ENCODE data around the gene FEM1C.

Gene FEM1C

GRCh38 chr5:115548683-115549082 is 4.1 kb upstream of the FEM1C start:
- H2BK12ac ChIP-seq (ENCODE audit: low read length) = no peak overlapping the region

GRCh38 chr5:115545351-115545882 is 842 bp upstream of the FEM1C start:
- no peak overlapping the region for H2AK5ac ChIP-seq (ENCODE audit: low read depth, low read length)
- no peak overlapping the region for H2BK5ac ChIP-seq (ENCODE audit: low read length)
- no peak overlapping the region for H2BK120ac ChIP-seq (ENCODE audit: low read depth, low read length)
- H3K27ac ChIP-seq (replicated peaks; ENCODE audit: low read length) = peak overlapping the region; percentile 18
- peaks cover 9 to 14% of the 10 kb centered on the region in 2 donors for H3K9me3 ChIP-seq (replicated peaks in 1 of 2; ENCODE audit: control insufficient read depth in 2 of 2, insufficient read depth in 1 of 2, low read depth in 1 of 2, low read length in 2 of 2)
- H3K4me3 ChIP-seq (ENCODE audit: low read length in 2 of 2) = peak overlapping the region in 1 of 2 donors; percentile 50
- peak overlapping the region; percentile 18 for H3K18ac ChIP-seq (ENCODE audit: low read length)
- no CpG with 5 or more reads among the region's 9 CpGs for WGBS, 2 donors (ENCODE audit: extremely low coverage in 2 of 2, insufficient read length in 2 of 2, insufficient replicate concordance in 1 of 2)
- peak overlapping the region; percentile 94 for H2AFZ ChIP-seq (ENCODE audit: low read length)
- H3K9ac ChIP-seq (ENCODE audit: low read depth, low read length, poor library complexity) = no peak overlapping the region
- no peak overlapping the region for H3K23ac ChIP-seq (ENCODE audit: low read depth, low read length, poor library complexity)
- no peak overlapping the region for H3K4ac ChIP-seq (ENCODE audit: low read length)
- H3K4me1 ChIP-seq (ENCODE audit: control insufficient read depth in 2 of 2, insufficient read depth in 1 of 2, low read depth in 1 of 2, low read length in 2 of 2) = peaks cover 1 to 11% of the 10 kb centered on the region in 2 donors
- DNase-seq (ENCODE audit: low spot score) = no peak
- H2BK15ac ChIP-seq (ENCODE audit: low read length) = no peak overlapping the region
- no peak overlapping the region for H2BK12ac ChIP-seq (ENCODE audit: low read length)
- no peak overlapping the region for H3K14ac ChIP-seq (ENCODE audit: low read length)
- H3K79me1 ChIP-seq (ENCODE audit: low read depth, low read length) = no peaks in the 10 kb centered on the region
- H4K8ac ChIP-seq (ENCODE audit: low read depth, low read length) = no peak overlapping the region
- no peak overlapping the region for H4K91ac ChIP-seq (ENCODE audit: low read depth, low read length, poor library complexity)
- H3K4me2 ChIP-seq (ENCODE audit: insufficient read depth, low read length, poor library complexity, severe bottlenecking) = peak overlapping the region; percentile 24
- peaks cover 4 to 29% of the 10 kb centered on the region in 2 donors for H3K36me3 ChIP-seq (replicated peaks in 1 of 2; ENCODE audit: control insufficient read depth in 2 of 2, insufficient read depth in 2 of 2, low read length in 2 of 2)
- H3K27me3 ChIP-seq (ENCODE audit: control insufficient read depth in 3 of 3, insufficient read depth in 3 of 3, low read depth in 1 of 3, low read length in 3 of 3) = no peaks in the 10 kb centered on the region

More at GRCh38 chr5:115548683-115549082, 4.1 kb upstream of the FEM1C start:
- no peak overlapping the region for H4K91ac ChIP-seq (ENCODE audit: low read depth, low read length, poor library complexity)
- H3K4me2 ChIP-seq (ENCODE audit: insufficient read depth, low read length, poor library complexity, severe bottlenecking) = no peak overlapping the region
- H2AK5ac ChIP-seq (ENCODE audit: low read depth, low read length) = no peak overlapping the region
- H3K27me3 ChIP-seq (ENCODE audit: control insufficient read depth in 3 of 3, insufficient read depth in 3 of 3, low read depth in 1 of 3, low read length in 3 of 3) = peaks cover 0 to 10% (median 0%) of the 10 kb centered on the region in 3 experiments
- no peak overlapping the region for H3K18ac ChIP-seq (ENCODE audit: low read length)
- H3K27ac ChIP-seq (replicated peaks; ENCODE audit: low read length) = no peak overlapping the region
- H3K79me1 ChIP-seq (ENCODE audit: low read depth, low read length) = no peaks in the 10 kb centered on the region
- H3K4ac ChIP-seq (ENCODE audit: low read length) = no peak overlapping the region
- no peak overlapping the region for H2AFZ ChIP-seq (ENCODE audit: low read length)
- no peak overlapping the region for H2BK15ac ChIP-seq (ENCODE audit: low read length)
- peaks cover 9 to 10% of the 10 kb centered on the region in 2 donors for H3K9me3 ChIP-seq (replicated peaks in 1 of 2; ENCODE audit: control insufficient read depth in 2 of 2, insufficient read depth in 1 of 2, low read depth in 1 of 2, low read length in 2 of 2)
- no peak overlapping the region for H3K9ac ChIP-seq (ENCODE audit: low read depth, low read length, poor library complexity)
- H4K8ac ChIP-seq (ENCODE audit: low read depth, low read length) = no peak overlapping the region
- no peak overlapping the region for H3K23ac ChIP-seq (ENCODE audit: low read depth, low read length, poor library complexity)
- no peak overlapping the region for H2BK5ac ChIP-seq (ENCODE audit: low read length)
- no peak overlapping the region for H3K14ac ChIP-seq (ENCODE audit: low read length)
- H3K36me3 ChIP-seq (replicated peaks in 1 of 2; ENCODE audit: control insufficient read depth in 2 of 2, insufficient read depth in 2 of 2, low read length in 2 of 2) = peaks cover 0 to 2% of the 10 kb centered on the region in 2 donors
- H3K4me1 ChIP-seq (ENCODE audit: control insufficient read depth in 2 of 2, insufficient read depth in 1 of 2, low read depth in 1 of 2, low read length in 2 of 2) = peaks cover 0 to 1% of the 10 kb centered on the region in 2 donors
- no peak overlapping the region for H2BK120ac ChIP-seq (ENCODE audit: low read depth, low read length)
- WGBS, 2 donors (ENCODE audit: extremely low coverage in 2 of 2, insufficient read length in 2 of 2, insufficient replicate concordance in 1 of 2) = 100% methylated on average over 1 of the region's 4 CpGs; no CpG with 5 or more reads in 1 of the 2 donors
- DNase-seq (ENCODE audit: low spot score) = no peak
- H3K4me3 ChIP-seq (ENCODE audit: low read length in 2 of 2) = no peak overlapping the region

- H3K18ac ChIP-seq (ENCODE audit: low read length) = peak overlapping the region; percentile 99
- peak overlapping the region; percentile 41 for H3K4me2 ChIP-seq (ENCODE audit: insufficient read depth, low read length, poor library complexity, severe bottlenecking)
- H3K27me3 ChIP-seq (ENCODE audit: control insufficient read depth in 3 of 3, insufficient read depth in 3 of 3, low read depth in 1 of 3, low read length in 3 of 3) = no peaks in the 10 kb centered on the region
- H4K91ac ChIP-seq (ENCODE audit: low read depth, low read length, poor library complexity) = peak overlapping the region; percentile 95
- H2AFZ ChIP-seq (ENCODE audit: low read length) = peak overlapping the region; percentile 94
- H3K36me3 ChIP-seq (replicated peaks in 1 of 2; ENCODE audit: control insufficient read depth in 2 of 2, insufficient read depth in 2 of 2, low read length in 2 of 2) = peaks cover 5 to 43% of the 10 kb centered on the region in 2 donors
- peak overlapping the region; percentile 96 for H4K8ac ChIP-seq (ENCODE audit: low read depth, low read length)
- peak overlapping the region; percentile 94 for H3K9ac ChIP-seq (ENCODE audit: low read depth, low read length, poor library complexity)
- peak; percentile 31 for DNase-seq (ENCODE audit: low spot score)
- no peaks in the 10 kb centered on the region for H3K79me1 ChIP-seq (ENCODE audit: low read depth, low read length)
- peak overlapping the region; percentile 96 for H2BK15ac ChIP-seq (ENCODE audit: low read length)
- peaks cover 3 to 11% of the 10 kb centered on the region in 2 donors for H3K4me1 ChIP-seq (ENCODE audit: control insufficient read depth in 2 of 2, insufficient read depth in 1 of 2, low read depth in 1 of 2, low read length in 2 of 2)
- H3K14ac ChIP-seq (ENCODE audit: low read length) = peak overlapping the region; percentile 98
- H3K4me3 ChIP-seq (ENCODE audit: low read length in 2 of 2) = peak overlapping the region; percentile 90 to 95
- peak overlapping the region; percentile 56 for H2AK5ac ChIP-seq (ENCODE audit: low read depth, low read length)
- H2BK12ac ChIP-seq (ENCODE audit: low read length) = no peak overlapping the region
- peak overlapping the region; percentile 96 for H3K27ac ChIP-seq (replicated peaks; ENCODE audit: low read length)
- WGBS, 2 donors (ENCODE audit: extremely low coverage in 2 of 2, insufficient read length in 2 of 2, insufficient replicate concordance in 1 of 2) = no CpG with 5 or more reads among the region's 20 CpGs
- H3K23ac ChIP-seq (ENCODE audit: low read depth, low read length, poor library complexity) = peak overlapping the region; percentile 99
- no peak overlapping the region for H2BK120ac ChIP-seq (ENCODE audit: low read depth, low read length)
- H2BK5ac ChIP-seq (ENCODE audit: low read length) = peak overlapping the region; percentile 99
- H3K4ac ChIP-seq (ENCODE audit: low read length) = peak overlapping the region; percentile 66
- H3K9me3 ChIP-seq (replicated peaks in 1 of 2; ENCODE audit: control insufficient read depth in 2 of 2, insufficient read depth in 1 of 2, low read depth in 1 of 2, low read length in 2 of 2) = peaks cover 9 to 27% of the 10 kb centered on the region in 2 donors
These were observed 536 bp downstream of the FEM1C start for GRCh38 chr5:115544043-115544435.

- Histone ChIP-seq H3K4ac (ENCODE audit: low read length) (no peak overlapping the region), H3K4me3 (ENCODE audit: low read length in 2 of 2) (peak overlapping the region; percentile 90 to 95), H2BK5ac (ENCODE audit: low read length) (no peak overlapping the region), H3K18ac (ENCODE audit: low read length) (no peak overlapping the region), H3K23ac (ENCODE audit: low read depth, low read length, poor library complexity) (no peak overlapping the region), H2BK120ac (ENCODE audit: low read depth, low read length) (no peak overlapping the region), H3K27ac (replicated peaks; ENCODE audit: low read length) (peak overlapping the region; percentile 96), H3K4me1 (ENCODE audit: control insufficient read depth in 2 of 2, insufficient read depth in 1 of 2, low read depth in 1 of 2, low read length in 2 of 2) (peaks cover 3 to 11% of the 10 kb centered on the region in 2 donors), H2BK15ac (ENCODE audit: low read length) (no peak overlapping the region), H4K8ac (ENCODE audit: low read depth, low read length) (no peak overlapping the region), H2AFZ (ENCODE audit: low read length) (peak overlapping the region; percentile 94), H3K9ac (ENCODE audit: low read depth, low read length, poor library complexity) (no peak overlapping the region), H2BK12ac (ENCODE audit: low read length) (no peak overlapping the region), H3K9me3 (replicated peaks in 1 of 2; ENCODE audit: control insufficient read depth in 2 of 2, insufficient read depth in 1 of 2, low read depth in 1 of 2, low read length in 2 of 2) (peaks cover 9 to 32% of the 10 kb centered on the region in 2 donors), H3K36me3 (replicated peaks in 1 of 2; ENCODE audit: control insufficient read depth in 2 of 2, insufficient read depth in 2 of 2, low read length in 2 of 2) (peaks cover 5 to 49% of the 10 kb centered on the region in 2 donors), H2AK5ac (ENCODE audit: low read depth, low read length) (no peak overlapping the region), H3K27me3 (ENCODE audit: control insufficient read depth in 3 of 3, insufficient read depth in 3 of 3, low read depth in 1 of 3, low read length in 3 of 3) (no peaks in the 10 kb centered on the region), H3K79me1 (ENCODE audit: low read depth, low read length) (no peaks in the 10 kb centered on the region), H3K4me2 (ENCODE audit: insufficient read depth, low read length, poor library complexity, severe bottlenecking) (peak overlapping the region; percentile 41), H3K14ac (ENCODE audit: low read length) (no peak overlapping the region), H4K91ac (ENCODE audit: low read depth, low read length, poor library complexity) (no peak overlapping the region)
- no CpG with 5 or more reads among the region's 15 CpGs for WGBS, 2 donors (ENCODE audit: extremely low coverage in 2 of 2, insufficient read length in 2 of 2, insufficient replicate concordance in 1 of 2)
- DNase-seq (ENCODE audit: low spot score) = no peak
These were observed 1.1 kb downstream of the FEM1C start for GRCh38 chr5:115543365-115544042.

All from neuronal stem cell (in vitro differentiated cells).